OCI-M2 (cell line): ENCODE measurements around the gene PTGER4.
"Not testable (repeated sequence)": the region's sequence is repeated elsewhere in the genome, so short reads cannot be mapped to it uniquely, and the experiment has no call there.

Source experiments
- DNase-seq: peaks from one replicate; lab custom pipeline; 2025; ENCODE audit not compliant: unreplicated experiment; lab: John Stamatoyannopoulos, UW

Gene PTGER4

GRCh38 chr5:40679913-40680681 lies at the start of gene PTGER4:
Gene PTGER4 (plus strand): TSS chr5:40679915. CDS start chr5:40680994, 1,079 bp downstream.
- no peak for DNase-seq

- DNase-seq, result no peak
Measured at GRCh38 chr5:40630126-40630525, 49.6 kb upstream of the PTGER4 start.

GRCh38 chr5:40631236-40631635 lies 48.5 kb upstream of the PTGER4 start:
- no peak for DNase-seq

GRCh38 chr5:40634154-40634553 lies 45.6 kb upstream of the PTGER4 start:
- no peak for DNase-seq

GRCh38 chr5:40634593-40634992 lies 45.1 kb upstream of the PTGER4 start:
- DNase-seq, result no peak

- DNase-seq, result not testable (repeated sequence)
Measured at GRCh38 chr5:40639531-40639930, 40.2 kb upstream of the PTGER4 start.

- no peak for DNase-seq
Measured at GRCh38 chr5:40646266-40646665, 33.4 kb upstream of the PTGER4 start.

GRCh38 chr5:40648150-40648549 lies 31.6 kb upstream of the PTGER4 start:
- DNase-seq, result no peak

- no peak for DNase-seq
Measured at GRCh38 chr5:40649463-40650030, 30.2 kb upstream of the PTGER4 start.

GRCh38 chr5:40651201-40651600 lies 28.5 kb upstream of the PTGER4 start:
- no peak for DNase-seq

GRCh38 chr5:40652441-40653220 lies 27.1 kb upstream of the PTGER4 start:
- DNase-seq, result no peak

- no peak for DNase-seq
Measured at GRCh38 chr5:40653221-40654022, 26.3 kb upstream of the PTGER4 start.

- no peak for DNase-seq
Measured at GRCh38 chr5:40654377-40654991, 25.2 kb upstream of the PTGER4 start.

- no peak for DNase-seq
Measured at GRCh38 chr5:40655138-40655537, 24.6 kb upstream of the PTGER4 start.

- DNase-seq, result not testable (repeated sequence)
Measured at GRCh38 chr5:40656091-40656490, 23.6 kb upstream of the PTGER4 start.

- DNase-seq, result no peak
Measured at GRCh38 chr5:40656766-40657165, 22.9 kb upstream of the PTGER4 start.

- no peak for DNase-seq
Measured at GRCh38 chr5:40660751-40661150, 19.0 kb upstream of the PTGER4 start.

- DNase-seq, result no peak
Measured at GRCh38 chr5:40665635-40666298, 13.9 kb upstream of the PTGER4 start.

GRCh38 chr5:40666657-40667056 lies 13.1 kb upstream of the PTGER4 start:
- no peak for DNase-seq

GRCh38 chr5:40667161-40667663 lies 12.5 kb upstream of the PTGER4 start:
- DNase-seq, result no peak
